Activated gamma-delta T cell (primary cell): ENCODE results near the gene BAIAP3.

Source experiments
- DNase-seq: peaks from one replicate; lab custom pipeline; 2025; lab: John Stamatoyannopoulos, UW

The BAIAP3 gene

GRCh38 chr16:1332618-1333148 lies 762 bp upstream of the BAIAP3 start:
- DNase-seq, result no peak

DNA sequence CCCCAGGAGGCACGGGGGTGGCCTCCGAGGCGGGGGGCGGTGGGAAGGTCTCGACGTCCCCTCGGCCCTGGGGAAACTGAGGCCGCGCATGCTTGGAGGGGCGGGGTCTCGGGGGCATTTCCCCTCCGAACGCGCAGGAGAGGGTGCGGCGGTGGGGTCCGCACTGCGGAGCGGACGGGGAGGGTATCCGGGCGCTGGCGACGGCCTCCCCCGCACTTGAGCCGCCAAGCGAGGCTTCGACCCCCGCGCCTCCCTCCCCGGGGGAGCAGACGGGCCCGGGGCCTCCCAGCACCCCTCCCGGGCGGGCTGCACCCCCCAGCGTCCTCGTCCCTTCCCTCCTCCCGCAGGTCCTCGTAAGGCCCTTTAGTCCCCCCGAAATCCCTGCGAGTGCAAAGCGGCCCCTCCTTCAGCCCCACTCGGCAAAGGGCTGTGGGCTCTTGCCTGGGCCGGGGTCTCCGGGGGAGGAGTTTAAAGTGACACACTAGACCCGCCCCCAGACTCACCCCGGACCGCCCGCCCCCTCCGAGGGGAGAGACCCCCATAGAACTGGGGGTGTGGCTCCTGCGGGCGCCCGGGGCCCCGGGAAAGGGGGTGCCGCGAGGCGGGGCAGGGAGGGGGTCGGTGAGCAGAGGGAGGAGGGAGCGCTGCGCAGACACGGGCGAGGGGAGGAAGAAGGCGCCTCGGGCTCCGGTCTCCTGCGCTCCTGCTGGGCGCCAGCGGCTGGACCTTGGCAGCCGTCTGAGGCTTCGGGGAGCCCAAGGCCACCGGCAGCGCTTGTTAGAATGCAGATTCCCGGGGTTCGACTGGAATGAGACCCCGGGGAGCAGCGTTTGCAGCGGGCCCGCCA lies 632 bp downstream of the BAIAP3 start:
- DNase-seq, result no peak

- DNase-seq, result no peak
These were observed 1.3 kb downstream of the BAIAP3 start for GRCh38 chr16:1334739-1335138.

DNA sequence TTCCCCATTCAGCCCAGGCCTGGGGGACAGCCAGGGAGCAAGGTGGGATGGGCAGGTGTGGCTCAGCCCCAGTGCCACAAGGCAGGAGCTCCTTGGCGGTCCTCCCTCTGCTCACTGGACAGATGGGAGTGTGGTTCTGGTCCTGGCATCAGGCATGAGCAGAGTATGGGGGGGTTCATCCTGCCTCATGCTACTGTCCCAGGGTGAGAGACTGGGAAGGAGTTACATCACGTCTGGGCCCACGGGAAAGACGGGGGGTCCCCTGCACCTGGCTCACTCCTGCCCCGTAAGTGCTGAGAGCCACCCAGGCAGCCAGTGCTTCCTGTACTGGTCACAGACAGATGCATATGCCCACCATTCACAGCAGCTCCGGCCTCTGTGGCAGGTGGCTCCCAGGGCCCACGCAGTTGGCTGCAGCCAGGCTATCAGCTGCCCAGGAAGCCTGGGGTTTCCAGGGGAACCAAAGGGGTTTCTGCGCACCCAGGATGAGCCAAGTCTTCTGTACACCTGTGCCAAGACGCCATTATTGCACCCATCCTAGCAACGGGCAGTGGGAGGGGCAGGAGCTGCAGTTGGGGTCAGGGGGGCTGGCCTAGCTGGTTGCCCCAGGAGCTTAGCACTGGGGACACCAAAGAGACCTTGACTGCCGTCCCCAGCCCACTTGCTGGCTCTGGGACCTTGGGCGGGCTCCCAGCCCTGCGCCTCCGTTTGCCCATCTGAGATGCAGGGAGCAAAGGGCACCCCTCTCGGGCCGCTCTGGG lies 1.9 kb downstream of the BAIAP3 start:
- DNase-seq, result no peak

- DNase-seq, result no peak
These were observed 2.6 kb downstream of the BAIAP3 start for GRCh38 chr16:1335996-1336395.

DNA sequence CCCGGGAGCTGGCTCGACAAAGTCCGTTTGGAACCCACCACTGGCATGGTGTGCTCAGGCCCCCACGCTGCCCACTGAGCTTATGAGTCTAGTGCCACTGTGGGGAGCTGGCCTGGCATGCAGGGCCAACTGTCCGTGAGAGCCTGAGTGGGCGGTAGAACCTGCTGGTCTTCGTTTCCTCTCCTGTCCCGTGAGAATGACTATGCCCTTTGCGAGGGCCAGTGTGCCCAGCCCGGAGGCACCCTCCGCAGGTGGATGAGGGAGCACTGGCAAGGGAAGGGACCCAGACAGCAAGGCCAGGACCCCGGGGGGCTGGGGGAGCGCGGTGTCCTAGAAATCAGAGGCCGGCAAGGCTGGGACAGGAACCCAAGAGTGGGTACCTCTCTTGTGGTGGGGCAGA lies 3.2 kb downstream of the BAIAP3 start:
- DNase-seq, result no peak

DNA sequence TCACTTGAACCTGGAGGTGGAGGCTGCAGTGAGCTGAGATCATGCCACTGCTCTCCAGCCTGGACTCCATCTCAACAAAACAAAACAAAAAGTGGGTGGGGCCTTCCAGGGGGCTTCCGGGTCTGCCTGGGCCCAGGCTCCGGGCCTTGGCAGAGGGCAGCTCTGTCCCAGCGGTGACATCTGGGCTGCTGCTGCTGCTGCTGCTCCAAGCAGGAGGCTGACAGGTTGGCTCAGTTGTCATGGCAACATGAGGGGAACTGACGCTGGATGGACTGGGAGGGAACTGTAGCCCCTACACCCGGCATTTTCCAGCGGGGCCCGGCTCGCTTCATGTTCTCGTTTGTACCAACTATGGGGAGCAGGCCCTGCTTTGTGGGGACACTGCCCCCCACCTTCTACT lies 4.0 kb downstream of the BAIAP3 start:
- DNase-seq, result no peak

DNA sequence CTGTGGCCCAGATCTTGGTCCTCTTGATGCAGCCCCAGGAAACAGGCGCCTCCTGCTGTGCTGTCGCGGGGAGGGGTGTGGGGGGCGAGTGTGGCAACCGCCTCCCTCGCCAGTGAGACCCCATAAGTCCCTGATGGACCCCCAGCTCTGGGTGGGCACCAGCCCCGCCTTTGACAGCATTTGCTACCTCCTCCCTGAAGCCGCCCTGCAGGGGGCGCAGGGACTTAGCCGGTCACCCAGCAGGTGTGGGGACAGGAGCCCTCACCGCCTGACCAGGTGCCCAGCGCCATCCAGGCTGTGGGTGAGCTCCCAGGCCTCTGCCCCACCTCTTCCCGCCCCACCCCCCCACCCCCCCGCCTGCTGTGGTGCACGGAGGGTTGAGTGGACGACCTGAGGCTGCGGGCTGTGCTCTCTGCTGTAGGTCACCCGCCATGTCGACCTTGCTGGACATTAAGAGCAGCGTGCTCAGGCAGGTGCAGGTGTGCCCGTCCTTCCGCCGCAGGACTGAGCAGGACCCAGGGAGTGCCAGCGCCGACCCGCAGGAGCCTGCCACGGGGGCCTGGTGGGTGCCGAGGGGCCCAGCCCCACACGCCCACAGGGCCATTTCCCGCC lies 4.8 kb downstream of the BAIAP3 start:
- DNase-seq, result no peak

- no peak for DNase-seq
These were observed 5.6 kb downstream of the BAIAP3 start for GRCh38 chr16:1338855-1339675.

DNA sequence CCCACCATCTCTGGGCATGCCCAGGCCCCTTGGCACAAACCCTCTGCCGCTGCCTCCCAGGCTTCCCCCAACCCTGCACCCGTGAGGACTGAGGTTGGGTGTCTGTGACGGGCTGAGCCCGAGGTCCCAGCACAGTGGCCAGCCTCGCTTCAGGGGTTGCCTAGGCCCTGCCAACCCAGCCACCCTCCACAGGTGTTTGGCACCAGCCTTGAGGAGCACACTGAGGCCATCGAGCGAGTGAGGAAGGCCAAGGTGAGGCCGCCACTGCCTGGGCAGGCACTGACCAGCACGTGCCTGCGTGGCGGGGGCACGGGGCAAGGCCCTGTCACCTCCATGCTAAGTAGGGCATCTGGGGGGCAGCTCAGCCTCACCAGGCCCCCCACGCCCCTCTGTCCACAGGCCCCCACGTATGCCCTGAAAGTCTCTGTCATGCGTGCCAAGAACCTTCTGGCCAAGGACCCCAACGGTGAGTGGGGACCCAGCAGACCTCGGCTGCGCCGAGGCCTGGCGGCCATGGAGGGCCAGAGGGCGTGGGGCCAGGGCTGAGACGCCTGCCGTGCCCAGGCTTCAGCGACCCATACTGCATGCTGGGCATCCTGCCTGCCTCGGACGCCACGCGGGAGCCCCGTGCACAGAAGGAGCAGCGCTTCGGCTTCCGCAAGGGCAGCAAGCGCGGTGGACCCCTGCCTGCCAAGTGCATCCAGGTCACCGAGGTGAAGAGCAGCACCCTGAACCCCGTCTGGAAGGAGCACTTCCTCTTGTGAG lies 7.5 kb downstream of the BAIAP3 start:
- DNase-seq, result no peak

DNA sequence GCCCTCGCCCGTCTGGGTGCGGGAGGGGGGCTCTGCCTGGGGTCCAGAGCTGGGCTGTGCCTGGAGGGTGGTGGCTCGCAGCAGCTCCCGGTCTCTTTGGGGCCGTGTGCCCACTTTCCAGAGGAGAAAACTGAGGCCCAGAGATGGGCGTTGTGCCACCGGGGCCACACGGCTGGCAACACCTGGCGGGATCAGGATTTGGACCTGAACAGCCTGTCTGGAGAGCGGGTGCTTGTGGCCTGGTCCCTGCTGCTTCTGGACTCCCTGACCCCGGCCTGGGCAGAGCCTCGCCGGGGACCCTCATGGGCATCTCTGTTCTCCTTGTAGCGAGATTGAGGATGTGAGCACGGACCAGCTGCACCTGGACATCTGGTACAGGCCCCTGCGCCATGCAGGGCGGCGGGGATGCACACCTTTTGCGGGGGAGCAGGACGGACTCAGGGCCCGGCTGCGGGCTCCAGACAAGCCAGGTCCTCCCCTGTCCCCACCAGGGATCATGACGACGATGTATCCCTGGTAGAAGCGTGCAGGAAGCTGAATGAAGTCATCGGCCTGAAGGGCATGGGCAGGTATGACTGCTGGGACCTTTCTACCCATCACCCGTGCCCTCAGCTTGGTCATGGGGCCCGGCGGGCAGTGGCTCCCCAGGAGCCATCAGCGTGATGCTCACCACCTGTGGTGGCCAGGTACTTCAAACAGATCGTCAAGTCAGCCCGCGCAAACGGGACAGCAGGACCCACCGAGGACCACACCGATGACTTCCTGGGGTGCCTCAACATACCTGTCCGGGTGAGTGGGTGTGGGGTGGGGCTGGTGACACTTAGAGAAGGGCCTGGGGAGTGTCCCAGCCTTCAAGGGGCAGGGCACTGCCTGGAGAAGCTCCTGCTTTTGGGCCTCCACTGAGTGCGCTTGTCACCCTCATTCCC lies 8.3 kb downstream of the BAIAP3 start:
- no peak for DNase-seq

DNA sequence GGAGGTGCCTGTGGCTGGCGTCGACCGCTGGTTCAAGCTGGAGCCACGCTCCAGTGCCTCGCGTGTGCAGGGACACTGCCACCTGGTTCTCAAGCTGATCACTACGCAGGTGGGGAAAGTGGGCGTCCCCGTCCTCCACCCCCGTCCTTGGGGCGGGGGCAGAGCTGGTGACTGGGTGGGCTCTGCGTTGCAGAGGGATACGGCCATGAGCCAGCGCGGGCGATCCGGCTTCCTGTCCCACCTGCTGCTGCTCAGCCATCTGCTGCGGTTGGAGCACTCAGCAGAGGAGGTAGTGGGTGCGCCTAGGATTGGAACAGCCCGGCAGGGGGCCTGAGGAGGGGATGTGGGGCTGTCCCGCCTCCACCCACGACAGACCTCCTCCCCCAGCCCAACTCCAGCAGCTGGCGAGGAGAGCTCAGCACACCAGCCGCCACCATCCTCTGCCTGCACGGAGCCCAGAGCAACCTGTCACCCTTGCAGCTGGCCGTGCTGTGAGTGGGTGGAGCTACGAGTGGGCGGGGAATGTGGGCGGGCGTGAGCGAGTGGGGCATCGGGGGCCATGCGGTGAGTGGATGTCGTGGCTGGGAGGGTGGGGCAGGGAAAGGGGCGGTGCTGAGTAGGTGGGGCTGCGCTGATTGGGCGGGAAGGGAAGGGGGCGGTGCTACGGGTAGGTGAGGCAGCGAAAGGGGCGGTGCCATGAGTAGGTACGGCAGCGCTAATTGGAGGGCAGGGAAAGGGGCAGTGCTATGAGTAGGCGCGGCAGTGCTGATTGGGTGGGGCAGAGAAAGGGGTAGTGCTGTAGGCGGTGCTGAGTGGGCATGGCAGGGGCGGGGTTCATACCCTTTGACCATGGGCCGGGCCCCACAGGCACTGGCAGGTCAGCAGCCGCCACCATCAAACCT lies 9.3 kb downstream of the BAIAP3 start:
- peak; percentile 87 for DNase-seq

GRCh38 chr16:1343428-1344242 lies 10.2 kb downstream of the BAIAP3 start:
- DNase-seq, result no peak

- no peak for DNase-seq
These were observed 11.1 kb downstream of the BAIAP3 start for GRCh38 chr16:1344499-1344898.

- no peak for DNase-seq
These were observed 11.6 kb downstream of the BAIAP3 start for GRCh38 chr16:1345087-1345486.

- DNase-seq, result no peak
These were observed 12.4 kb downstream of the BAIAP3 start for GRCh38 chr16:1345651-1346421.
